Astrocyte of the cerebellum (primary cell): ENCODE results near the gene ZBP1.

Experiments used
- DNase-seq: peaks from one replicate; pipeline ENCODE4 v3.0.0-alpha.2; 2011; ENCODE audit warnings: low read depth
- H3K4me3 ChIP-seq: 2 replicates; pipeline ENCODE4 v1.5.1; 2011; ENCODE audit warnings: mild to moderate bottlenecking, low read depth, low read length, moderate library complexity
- in situ Hi-C: cut with HindIII; loops from 2 replicates; pipeline ENCODE4 v1.10.0; 2017; ENCODE audit warnings: low sequenced_read_pairs
- TF ChIP-seq, protein P1 (sequence below): IDR thresholded peaks from 2 replicates; pipeline ENCODE4 v1.5.1; 2012; ENCODE audit warnings: low read length, low read depth, moderate library complexity, mild to moderate bottlenecking; ENCODE audit errors: missing control alignments

ZBP1 gene

GRCh38 chr20:57566803-57567459 is 53.3 kb downstream of the ZBP1 start:
- DNase-seq, result no peak
- in situ Hi-C loops, result no loop called here
- H3K4me3 ChIP-seq, result no peak overlapping the region
- TF ChIP-seq, protein P1, sequence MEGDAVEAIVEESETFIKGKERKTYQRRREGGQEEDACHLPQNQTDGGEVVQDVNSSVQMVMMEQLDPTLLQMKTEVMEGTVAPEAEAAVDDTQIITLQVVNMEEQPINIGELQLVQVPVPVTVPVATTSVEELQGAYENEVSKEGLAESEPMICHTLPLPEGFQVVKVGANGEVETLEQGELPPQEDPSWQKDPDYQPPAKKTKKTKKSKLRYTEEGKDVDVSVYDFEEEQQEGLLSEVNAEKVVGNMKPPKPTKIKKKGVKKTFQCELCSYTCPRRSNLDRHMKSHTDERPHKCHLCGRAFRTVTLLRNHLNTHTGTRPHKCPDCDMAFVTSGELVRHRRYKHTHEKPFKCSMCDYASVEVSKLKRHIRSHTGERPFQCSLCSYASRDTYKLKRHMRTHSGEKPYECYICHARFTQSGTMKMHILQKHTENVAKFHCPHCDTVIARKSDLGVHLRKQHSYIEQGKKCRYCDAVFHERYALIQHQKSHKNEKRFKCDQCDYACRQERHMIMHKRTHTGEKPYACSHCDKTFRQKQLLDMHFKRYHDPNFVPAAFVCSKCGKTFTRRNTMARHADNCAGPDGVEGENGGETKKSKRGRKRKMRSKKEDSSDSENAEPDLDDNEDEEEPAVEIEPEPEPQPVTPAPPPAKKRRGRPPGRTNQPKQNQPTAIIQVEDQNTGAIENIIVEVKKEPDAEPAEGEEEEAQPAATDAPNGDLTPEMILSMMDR, result no peak

DNA sequence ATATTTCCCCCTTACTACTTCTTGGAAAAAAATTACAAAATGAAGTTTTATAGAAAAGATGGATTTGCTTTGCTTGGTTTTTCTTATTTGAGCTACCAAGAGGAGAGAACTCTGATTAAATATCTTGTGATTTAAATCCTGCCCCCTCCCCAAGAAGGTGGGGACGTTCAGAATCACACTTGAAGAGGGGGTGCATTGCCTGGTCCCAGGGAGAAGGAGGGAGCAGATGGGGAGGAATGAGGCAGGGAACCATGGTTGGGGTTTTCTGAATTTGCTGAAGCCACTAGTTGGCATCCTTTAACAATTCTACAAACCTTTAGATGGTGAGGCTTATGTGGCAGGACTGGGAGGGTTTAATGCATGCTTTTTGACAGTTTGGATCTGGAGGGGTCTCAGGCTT is 53.8 kb downstream of the ZBP1 start:
- TF ChIP-seq, protein P1, result no peak
- in situ Hi-C loops, result no loop called here
- no peak overlapping the region for H3K4me3 ChIP-seq
- no peak for DNase-seq

GRCh38 chr20:57564951-57565642 is 55.1 kb downstream of the ZBP1 start:
- TF ChIP-seq, protein P1, result no peak
- in situ Hi-C loops, result loop anchor here (5.0 kb wide), 1 partner anchor 48 kb away; no protein-coding TSS in a partner anchor
- no peak overlapping the region for H3K4me3 ChIP-seq
- DNase-seq, result no peak

- in situ Hi-C loops, result loop anchor here (5.0 kb wide), 1 partner anchor 47 kb away; no protein-coding TSS in a partner anchor
- TF ChIP-seq, protein P1, result no peak
- H3K4me3 ChIP-seq, result no peak overlapping the region
- no peak for DNase-seq
These were observed 55.9 kb downstream of the ZBP1 start for GRCh38 chr20:57564180-57564802.

- in situ Hi-C loops, result loop anchor here (5.0 kb wide), 1 partner anchor 46 kb away; no protein-coding TSS in a partner anchor
- no peak for DNase-seq
- no peak overlapping the region for H3K4me3 ChIP-seq
- TF ChIP-seq, protein P1, result no peak
These were observed 56.7 kb downstream of the ZBP1 start for GRCh38 chr20:57563522-57563921.

DNA sequence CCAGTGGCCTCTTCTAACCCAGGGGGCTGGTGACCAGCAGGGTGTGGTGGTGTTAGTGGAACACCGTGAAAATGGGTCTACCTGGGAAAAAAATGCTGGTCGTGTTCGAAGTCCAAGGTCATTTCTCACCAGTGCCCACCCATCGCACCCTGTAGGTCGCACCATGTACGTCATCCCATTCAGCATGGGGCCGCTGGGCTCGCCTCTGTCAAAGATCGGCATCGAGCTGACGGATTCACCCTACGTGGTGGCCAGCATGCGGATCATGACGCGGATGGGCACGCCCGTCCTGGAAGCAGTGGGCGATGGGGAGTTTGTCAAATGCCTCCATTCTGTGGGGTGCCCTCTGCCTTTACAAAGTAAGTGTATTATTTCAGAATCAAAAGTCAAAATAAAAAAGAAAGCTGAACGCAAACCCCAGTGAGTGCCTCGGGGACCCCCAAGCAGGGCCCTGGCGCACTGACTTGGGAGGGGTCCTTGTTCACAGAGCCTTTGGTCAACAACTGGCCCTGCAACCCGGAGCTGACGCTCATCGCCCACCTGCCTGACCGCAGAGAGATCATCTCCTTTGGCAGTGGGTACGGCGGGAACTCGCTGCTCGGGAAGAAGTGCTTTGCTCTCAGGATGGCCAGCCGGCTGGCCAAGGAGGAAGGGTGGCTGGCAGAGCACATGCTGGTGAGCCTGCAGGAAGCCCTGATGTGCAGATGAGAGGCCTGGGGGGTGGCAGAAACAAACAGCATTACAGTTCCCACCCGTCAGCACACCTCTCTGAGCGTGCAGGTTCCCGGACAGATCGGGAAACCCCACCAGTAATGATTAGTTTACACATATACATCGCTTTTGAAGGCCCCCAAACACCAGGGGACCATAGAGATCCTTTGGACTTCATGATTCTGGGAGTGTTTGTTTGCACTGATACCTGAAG is 57.4 kb downstream of the ZBP1 start:
- in situ Hi-C loops, result loop anchor here (5.0 kb wide), 1 partner anchor 46 kb away; no protein-coding TSS in a partner anchor
- no peak overlapping the region for H3K4me3 ChIP-seq
- DNase-seq, result no peak
- TF ChIP-seq, protein P1, result no peak
